Measurements from ENCODE around the gene PERCC1. TPM values are rescaled to one million over a fixed set of nuclear protein-coding genes. Genes with fewer than 3 reads are reported as not detected.

The PERCC1 gene
- total RNA-seq, 1 donor from 2014 or later = not detected

GRCh38 chr16:1431497-1432270 is 806 bp downstream of the PERCC1 start:
- H3K27me3 ChIP-seq = no peaks in the 10 kb centered on the region
- no peaks in the 10 kb centered on the region for H3K4me1 ChIP-seq
- H3K36me3 ChIP-seq = no peaks in the 10 kb centered on the region
- no peak for TF ChIP-seq POLR2A (IDR thresholded peaks at IDR 0.05)
- TF ChIP-seq CTCF (IDR thresholded peaks at IDR 0.05) = no peak
- TF ChIP-seq POLR2AphosphoS5 (IDR thresholded peaks at IDR 0.05; ENCODE audit: insufficient read depth in 1 of 2, low read depth in 1 of 2) = no peak
- no peak overlapping the region for H3K4me3 ChIP-seq
- H3K9me3 ChIP-seq = no peaks in the 10 kb centered on the region
- intact Hi-C loops (cut with DNase I) = no loop called here
- no peak for DNase-seq (ENCODE audit: extremely low spot score in 2 of 2)
- no peak overlapping the region for H3K27ac ChIP-seq

GRCh38 chr16:1432388-1433262 is 1.7 kb downstream of the PERCC1 start:
- H3K4me1 ChIP-seq = no peaks in the 10 kb centered on the region
- TF ChIP-seq POLR2A (IDR thresholded peaks at IDR 0.05) (no peak), POLR2AphosphoS5 (IDR thresholded peaks at IDR 0.05; ENCODE audit: insufficient read depth in 1 of 2, low read depth in 1 of 2) (no peak)
- no peaks in the 10 kb centered on the region for H3K27me3 ChIP-seq
- no peak overlapping the region for H3K4me3 ChIP-seq
- H3K36me3 ChIP-seq = no peaks in the 10 kb centered on the region
- H3K27ac ChIP-seq = no peak overlapping the region
- H3K9me3 ChIP-seq = no peaks in the 10 kb centered on the region
- no peak for DNase-seq (ENCODE audit: extremely low spot score in 2 of 2)
- intact Hi-C loops (cut with DNase I) = no loop called here

DNA sequence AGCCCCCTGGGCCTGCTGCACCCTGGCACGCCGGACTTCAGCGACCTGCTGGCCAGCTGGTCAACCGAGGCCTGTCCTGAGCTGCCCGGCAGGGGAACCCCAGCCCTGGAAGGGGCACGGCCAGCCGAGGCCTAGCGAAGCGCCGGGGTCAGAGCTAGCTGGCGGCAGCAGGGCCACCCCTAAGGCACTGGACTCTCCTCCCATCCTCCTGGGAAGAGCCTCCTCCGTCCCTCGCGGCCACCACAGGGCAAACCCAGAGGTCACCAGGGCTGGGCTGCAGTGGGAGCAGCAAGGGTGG is 2.3 kb downstream of the PERCC1 start:
- Histone ChIP-seq H3K4me3 (no peak overlapping the region), H3K36me3 (no peaks in the 10 kb centered on the region), H3K9me3 (no peaks in the 10 kb centered on the region), H3K27ac (no peak overlapping the region), H3K4me1 (no peaks in the 10 kb centered on the region), H3K27me3 (no peaks in the 10 kb centered on the region)
- intact Hi-C loops (cut with DNase I) = no loop called here
- no peak for DNase-seq (ENCODE audit: extremely low spot score in 2 of 2)
- TF ChIP-seq POLR2AphosphoS5 (IDR thresholded peaks at IDR 0.05; ENCODE audit: insufficient read depth in 1 of 2, low read depth in 1 of 2) = no peak
- TF ChIP-seq CTCF (IDR thresholded peaks at IDR 0.05) = no peak
- no peak for TF ChIP-seq POLR2A (IDR thresholded peaks at IDR 0.05)

- H3K9me3 ChIP-seq = no peaks in the 10 kb centered on the region
- TF ChIP-seq POLR2A (IDR thresholded peaks at IDR 0.05) (no peak), POLR2AphosphoS5 (IDR thresholded peaks at IDR 0.05; ENCODE audit: insufficient read depth in 1 of 2, low read depth in 1 of 2) (no peak), CTCF (IDR thresholded peaks at IDR 0.05) (no peak)
- intact Hi-C loops (cut with DNase I) = no loop called here
- no peaks in the 10 kb centered on the region for H3K4me1 ChIP-seq
- H3K27me3 ChIP-seq = no peaks in the 10 kb centered on the region
- no peaks in the 10 kb centered on the region for H3K36me3 ChIP-seq
- H3K4me3 ChIP-seq = no peak overlapping the region
- no peak overlapping the region for H3K27ac ChIP-seq
- DNase-seq (ENCODE audit: extremely low spot score in 2 of 2) = no peak
Measured at GRCh38 chr16:1433756-1434155, 2.9 kb downstream of the PERCC1 start.

DNA sequence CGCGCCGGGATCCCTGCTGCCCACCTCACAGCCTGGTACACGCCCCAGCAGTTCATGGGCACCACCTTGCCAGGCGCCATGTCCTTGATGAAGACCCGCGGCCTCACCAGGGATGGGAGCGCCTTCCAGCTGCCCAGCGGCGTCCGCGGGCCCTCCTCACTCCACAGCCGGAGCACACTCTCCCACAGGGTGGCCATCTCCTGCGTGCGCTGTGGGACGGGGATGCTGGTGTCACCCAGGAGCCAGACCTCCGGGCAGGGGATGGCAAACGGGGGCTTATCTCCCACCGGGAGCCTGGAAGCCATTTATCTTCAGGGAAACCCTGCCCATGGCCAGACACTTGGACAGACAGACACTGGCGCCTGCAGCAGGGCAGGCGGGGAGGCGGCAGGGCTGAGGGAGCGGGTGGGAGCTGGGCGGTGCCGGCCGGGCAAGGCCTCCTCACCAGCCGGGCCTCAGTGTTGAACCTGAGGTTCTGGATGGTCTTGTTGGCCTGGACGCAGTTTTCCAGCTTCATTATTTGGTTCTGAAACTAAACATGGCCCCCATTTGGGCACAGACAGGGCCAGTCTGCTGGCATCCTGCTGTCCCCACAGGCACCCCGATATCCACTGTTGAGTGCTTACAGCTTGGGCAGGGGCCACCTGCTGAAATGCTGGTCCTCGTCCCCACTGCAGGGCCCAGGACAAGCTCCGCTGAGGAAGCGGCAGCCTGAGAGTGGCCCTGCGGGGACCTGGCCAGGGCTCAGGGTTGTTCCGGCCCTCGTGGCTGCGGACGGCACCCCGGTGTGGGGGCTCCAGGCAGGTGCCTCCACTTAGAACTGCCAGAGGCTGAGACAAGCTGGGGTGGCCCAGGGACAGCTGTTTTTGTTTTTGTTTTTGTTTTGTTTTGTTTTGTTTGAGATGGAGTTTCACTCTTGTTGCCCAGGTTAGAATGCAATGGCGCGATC is 4.0 kb downstream of the PERCC1 start:
- H3K36me3 ChIP-seq = no peaks in the 10 kb centered on the region
- no peak for DNase-seq (ENCODE audit: extremely low spot score in 2 of 2)
- TF ChIP-seq CTCF (IDR thresholded peaks at IDR 0.05) (no peak), POLR2AphosphoS5 (IDR thresholded peaks at IDR 0.05; ENCODE audit: insufficient read depth in 1 of 2, low read depth in 1 of 2) (no peak), POLR2A (IDR thresholded peaks at IDR 0.05) (no peak)
- intact Hi-C loops (cut with DNase I) = no loop called here
- no peaks in the 10 kb centered on the region for H3K4me1 ChIP-seq
- H3K9me3 ChIP-seq = no peaks in the 10 kb centered on the region
- no peak overlapping the region for H3K4me3 ChIP-seq
- no peak overlapping the region for H3K27ac ChIP-seq
- no peaks in the 10 kb centered on the region for H3K27me3 ChIP-seq

All from vagina (tissue), 2 donors.